AG09309 (cell line): ENCODE results near the gene NOXA1.

Experiments
- DNase-seq: peaks from one replicate; pipeline ENCODE4 v3.0.0-alpha.2; 2010; ENCODE audit warnings: low read depth
- H3K4me3 ChIP-seq: 2 replicates; pipeline ENCODE4 v1.5.1; 2011; ENCODE audit warnings: mild to moderate bottlenecking, low read depth, low read length, moderate library complexity; ENCODE audit not compliant: control insufficient read depth
- CTCF ChIP-seq: IDR thresholded peaks from 2 replicates; pipeline ENCODE4 v1.5.1; 2011; ENCODE audit warnings: mild to moderate bottlenecking, low read depth, low read length, inconsistent platforms; ENCODE audit not compliant: insufficient read depth, control insufficient read depth; ENCODE audit errors: missing control alignments

NOXA1 gene

DNA sequence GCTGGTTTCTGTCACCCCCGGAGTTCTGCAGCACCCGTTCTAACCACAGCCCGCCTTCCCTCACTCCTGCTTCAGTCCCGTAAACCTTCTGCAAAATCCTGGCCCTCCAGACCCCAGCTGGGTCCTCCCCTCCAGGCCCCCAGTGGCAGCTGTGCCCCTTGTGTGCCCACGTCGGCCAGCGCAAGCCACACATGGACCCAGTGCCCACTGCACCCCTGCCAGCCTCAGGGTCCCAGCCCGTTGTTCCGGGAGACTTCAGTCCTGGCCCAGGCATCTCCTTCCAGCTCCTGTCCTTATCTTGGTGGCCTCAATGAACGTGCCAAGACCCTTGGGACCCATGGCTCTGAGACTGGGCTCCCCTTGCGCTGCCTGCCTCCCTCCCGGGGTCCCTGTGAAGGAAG, 43.4 kb upstream of the NOXA1 start:
- TF ChIP-seq CTCF = no peak
- H3K4me3 ChIP-seq = no peak overlapping the region
- no peak for DNase-seq

- no peak for TF ChIP-seq CTCF
- no peak for DNase-seq
- no peak overlapping the region for H3K4me3 ChIP-seq
Observed at GRCh38 chr9:137380171-137380570, 43.0 kb upstream of the NOXA1 start.

GRCh38 chr9:137380606-137381005, 42.6 kb upstream of the NOXA1 start:
- no peak for TF ChIP-seq CTCF
- no peak for DNase-seq
- no peak overlapping the region for H3K4me3 ChIP-seq

GRCh38 chr9:137381501-137382443, 41.4 kb upstream of the NOXA1 start:
- TF ChIP-seq CTCF = no peak
- DNase-seq = no peak
- no peak overlapping the region for H3K4me3 ChIP-seq

DNA sequence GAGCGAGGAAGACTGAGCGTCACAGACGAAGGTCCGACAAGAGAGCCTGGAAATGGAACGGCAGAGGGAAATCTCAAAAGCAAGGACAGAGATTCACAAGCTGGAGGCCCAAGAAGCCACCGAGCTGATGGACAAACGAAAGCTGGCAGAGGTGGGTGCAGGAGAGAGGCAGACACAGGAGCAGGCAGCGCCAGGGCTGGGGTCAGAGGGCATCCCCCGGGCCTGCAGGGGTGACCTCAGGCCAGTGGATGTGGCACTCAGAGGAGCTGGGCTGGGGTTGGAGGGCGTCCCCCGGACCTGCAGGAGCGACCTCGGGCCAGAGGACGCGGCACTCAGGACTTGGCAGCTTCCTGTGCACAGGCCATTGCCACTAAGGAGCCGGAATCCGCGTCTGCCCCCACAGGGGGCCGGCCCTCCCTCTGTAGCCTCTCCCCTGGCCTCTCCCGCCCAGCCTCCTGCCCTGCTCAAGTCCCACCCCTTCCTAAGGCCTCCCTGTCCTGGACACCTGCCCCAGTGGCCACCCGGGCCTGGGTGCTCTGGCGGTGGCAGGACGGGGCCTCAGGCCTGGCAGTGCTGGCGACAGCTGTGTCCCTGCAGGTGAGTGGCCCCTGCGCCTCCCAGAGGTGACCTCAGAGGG, 40.6 kb upstream of the NOXA1 start:
- H3K4me3 ChIP-seq = no peak overlapping the region
- TF ChIP-seq CTCF = no peak
- no peak for DNase-seq

- TF ChIP-seq CTCF = no peak
- H3K4me3 ChIP-seq = no peak overlapping the region
- DNase-seq = no peak
Observed at GRCh38 chr9:137383081-137383783, 40.0 kb upstream of the NOXA1 start.
